Breast epithelium (tissue), 4 donors: ENCODE results near the gene HOXA5. TPM values are rescaled to one million over a fixed set of nuclear protein-coding genes. Genes with fewer than 3 reads are reported as not detected.
A peak's percentile ranks its signal among the peaks of the same experiment; 100 is the strongest.

ENCODE experiments used
- DNase-seq, 2 donors: peaks; one replicate each; pipeline ENCODE4 v3.0.0-alpha.2; 2019; ENCODE audit warnings: low spot score in 2 of 2
- H3K27ac ChIP-seq, 2 donors: fragments of 200-600 bp; sonication (generic) in 1 of 2; one replicate each; pipeline ENCODE4 v1.5.1; 2016 to 2019; ENCODE audit warnings: mild to moderate bottlenecking in 1 of 2
- H3K27me3 ChIP-seq, 2 donors: fragments of 200-600 bp; sonication (generic) in 1 of 2; one replicate each; pipeline versions ENCODE4 v1.5.1 to v1.6.0; 2017 to 2019; ENCODE audit warnings: control low read depth in 1 of 2, mild to moderate bottlenecking in 1 of 2
- H3K36me3 ChIP-seq: fragments of 200-600 bp; one replicate; pipeline ENCODE4 v1.5.1; 2019
- H3K4me1 ChIP-seq, 2 donors: fragments of 200-600 bp; sonication (generic); one replicate each; pipeline ENCODE4 v1.5.1; 2016 to 2019; ENCODE audit warnings: control low read depth in 1 of 2
- H3K4me3 ChIP-seq, 3 donors: fragments of 200-600 bp; sonication (generic); 1 replicate in 2 of 3; 2 replicates in 1 of 3; pipeline ENCODE4 v1.5.1; 2016 to 2019; ENCODE audit warnings: mild to moderate bottlenecking in 3 of 3, moderate library complexity in 2 of 3
- H3K9me3 ChIP-seq, 2 donors: fragments of 200-600 bp; sonication (generic) in 1 of 2; one replicate each; pipeline ENCODE4 v1.5.1; 2016 to 2019; ENCODE audit warnings: control low read depth in 1 of 2
- POLR2A ChIP-seq: fragments of 450-650 bp; IDR thresholded peaks from one replicate; pipeline ENCODE4 v1.6.1; 2016; ENCODE audit warnings: antibody characterized with exemption, mild to moderate bottlenecking, moderate library complexity
- POLR2AphosphoS5 ChIP-seq, 3 donors: sonication (generic); formaldehyde crosslinking; IDR thresholded peaks; one replicate each; pipeline ENCODE4 v1.6.1; 2017; ENCODE audit warnings: antibody characterized with exemption in 3 of 3
- intact Hi-C: fragments of 100-400 bp; cut with DNase I; formaldehyde crosslinking; loops from one replicate; pipeline ENCODE4 v1.15.1; 2023; ENCODE audit warnings: low total_unique reads
- total RNA-seq, 3 donors: library from RNA; depleted of rRNA; stranded (reverse); fragments of >200 nt; gene quantifications; one replicate each; pipeline ENCODE4 v1.1.0, GENCODE V29; 2016
- TF ChIP-seq, protein P1 (sequence below), 3 donors: fragments of 450-650 bp; IDR thresholded peaks; one replicate each; pipeline ENCODE4 v1.5.1; 2016 to 2017; ENCODE audit warnings: antibody characterized with exemption in 3 of 3, mild to moderate bottlenecking in 3 of 3, moderate library complexity in 3 of 3

Gene HOXA5
- total RNA-seq, 3 donors from 2014 or later: 11.5 to 48.7 (median 22.6) TPM

DNA sequence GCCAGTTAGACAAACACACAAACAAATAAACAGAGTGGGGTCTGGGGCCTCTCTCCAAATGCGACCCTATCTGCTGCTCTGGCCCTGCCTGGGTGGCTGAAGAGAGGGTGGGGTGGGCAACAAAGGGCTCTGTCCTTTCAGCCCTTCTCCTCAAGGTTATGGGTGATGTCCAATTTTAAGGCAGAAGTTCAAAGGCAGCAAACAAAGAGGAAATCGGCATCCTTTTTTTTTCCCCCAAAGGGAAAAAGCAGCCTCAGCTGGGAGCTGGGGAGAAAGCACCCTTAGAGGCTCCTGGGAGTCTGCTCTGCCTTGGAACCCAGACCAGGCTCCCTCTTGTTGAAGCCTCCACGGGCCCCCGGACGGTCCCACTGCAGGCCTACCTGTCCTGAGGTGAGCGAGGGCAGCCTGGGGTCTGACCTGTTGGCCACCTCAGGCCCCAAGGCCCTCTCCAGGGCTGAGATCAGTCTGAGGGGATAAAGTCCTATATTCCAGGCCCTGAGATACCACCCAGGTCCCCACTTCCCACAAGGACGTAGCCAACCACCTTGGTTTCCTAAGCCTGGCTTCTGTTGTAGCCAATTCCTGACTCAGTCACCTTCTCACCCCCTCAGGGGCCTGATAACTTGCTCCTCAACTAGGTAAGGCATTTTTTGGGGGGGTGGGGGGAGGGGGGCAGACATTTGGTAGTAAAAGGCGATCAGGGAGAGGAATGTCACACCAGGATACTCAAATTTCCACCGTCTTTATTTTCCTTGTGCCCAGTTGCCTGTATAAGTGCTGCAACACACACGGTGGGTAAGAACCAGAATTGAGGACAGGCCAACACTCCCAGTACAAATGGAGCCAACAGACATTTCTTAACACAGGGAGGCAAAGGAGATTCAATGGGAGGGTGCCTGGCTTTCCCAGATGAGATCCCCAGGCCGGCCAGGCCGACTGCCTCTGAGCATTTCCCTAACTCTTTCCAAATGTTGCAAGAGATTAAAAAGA lies 37.2 kb upstream of the HOXA5 start:
- Histone ChIP-seq H3K36me3 (no peaks in the 10 kb centered on the region), H3K9me3 (no peaks in the 10 kb centered on the region), H3K27ac (no peak overlapping the region), H3K4me3 (no peak overlapping the region), H3K4me1 (peaks cover 0 to 15% of the 10 kb centered on the region in 2 donors), H3K27me3 (peaks cover 16 to 88% of the 10 kb centered on the region in 2 donors)
- no peak for TF ChIP-seq POLR2AphosphoS5 (IDR thresholded peaks at IDR 0.05)
- TF ChIP-seq, protein P1, sequence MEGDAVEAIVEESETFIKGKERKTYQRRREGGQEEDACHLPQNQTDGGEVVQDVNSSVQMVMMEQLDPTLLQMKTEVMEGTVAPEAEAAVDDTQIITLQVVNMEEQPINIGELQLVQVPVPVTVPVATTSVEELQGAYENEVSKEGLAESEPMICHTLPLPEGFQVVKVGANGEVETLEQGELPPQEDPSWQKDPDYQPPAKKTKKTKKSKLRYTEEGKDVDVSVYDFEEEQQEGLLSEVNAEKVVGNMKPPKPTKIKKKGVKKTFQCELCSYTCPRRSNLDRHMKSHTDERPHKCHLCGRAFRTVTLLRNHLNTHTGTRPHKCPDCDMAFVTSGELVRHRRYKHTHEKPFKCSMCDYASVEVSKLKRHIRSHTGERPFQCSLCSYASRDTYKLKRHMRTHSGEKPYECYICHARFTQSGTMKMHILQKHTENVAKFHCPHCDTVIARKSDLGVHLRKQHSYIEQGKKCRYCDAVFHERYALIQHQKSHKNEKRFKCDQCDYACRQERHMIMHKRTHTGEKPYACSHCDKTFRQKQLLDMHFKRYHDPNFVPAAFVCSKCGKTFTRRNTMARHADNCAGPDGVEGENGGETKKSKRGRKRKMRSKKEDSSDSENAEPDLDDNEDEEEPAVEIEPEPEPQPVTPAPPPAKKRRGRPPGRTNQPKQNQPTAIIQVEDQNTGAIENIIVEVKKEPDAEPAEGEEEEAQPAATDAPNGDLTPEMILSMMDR (IDR thresholded peaks at IDR 0.05): no peak
- TF ChIP-seq POLR2A: no peak
- no peak for DNase-seq
- intact Hi-C loops: no loop called here

DNA sequence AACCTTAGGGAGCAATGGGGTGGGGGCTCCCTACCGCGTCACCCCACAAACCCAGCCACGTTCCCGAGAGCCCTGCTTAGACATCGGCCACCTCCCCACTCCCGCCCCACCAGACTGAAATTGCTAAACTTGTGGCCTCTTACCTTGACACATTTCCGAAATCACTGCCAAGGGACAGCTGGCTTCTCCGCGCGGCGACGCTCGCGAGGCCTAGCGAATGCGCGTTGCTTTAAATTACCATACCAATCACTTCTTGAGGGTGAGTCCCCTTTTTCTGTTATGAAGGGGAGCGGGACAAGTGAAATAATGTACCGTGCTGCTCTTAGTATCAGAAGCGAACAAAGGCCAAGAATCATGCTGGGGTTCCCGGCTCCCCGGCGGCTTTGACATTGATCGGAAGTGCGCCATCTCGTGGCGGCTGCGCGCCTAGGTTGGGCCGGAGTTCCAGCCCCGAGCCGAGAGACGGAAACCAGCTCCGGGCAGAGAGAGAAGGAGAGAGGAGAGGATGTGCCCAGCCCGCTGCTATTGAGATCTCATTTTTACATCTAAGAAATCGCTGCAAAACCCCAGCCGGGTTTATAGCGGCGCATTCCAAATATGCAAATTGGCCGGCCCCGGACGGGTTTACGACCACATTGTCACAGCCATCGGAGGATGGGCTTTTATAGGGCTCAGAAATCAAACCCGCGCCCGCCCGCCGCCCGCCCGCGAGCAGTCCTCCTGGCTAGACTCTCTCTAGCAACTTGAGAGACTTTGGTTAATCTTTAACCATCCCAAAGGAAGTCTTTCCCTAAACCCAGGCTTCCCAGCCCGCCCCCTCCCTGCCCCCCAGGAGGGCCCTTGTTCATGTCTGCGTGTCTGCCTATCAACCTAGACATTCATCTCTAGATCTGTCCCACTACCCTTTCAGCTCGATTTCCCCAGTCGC lies 36.3 kb upstream of the HOXA5 start:
- Histone ChIP-seq H3K4me1 (peaks cover 0 to 11% of the 10 kb centered on the region in 2 donors), H3K27ac (no peak overlapping the region), H3K27me3 (peaks cover 16 to 88% of the 10 kb centered on the region in 2 donors), H3K9me3 (no peaks in the 10 kb centered on the region), H3K4me3 (peak overlapping the region in 2 of 3 donors; percentile 25 to 50), H3K36me3 (no peaks in the 10 kb centered on the region)
- TF ChIP-seq POLR2AphosphoS5 (IDR thresholded peaks at IDR 0.05) (peak in 1 of 3 donors; percentile 10), POLR2A (no peak)
- TF ChIP-seq, protein P1 (IDR thresholded peaks at IDR 0.05): peak; percentile 26 to 68 (median 66)
- peak in 1 of 2 donors; percentile 56 for DNase-seq
- intact Hi-C loops: loop anchor here (10.0 kb wide), 1 partner anchor 1325 kb away; no protein-coding TSS in a partner anchor

DNA sequence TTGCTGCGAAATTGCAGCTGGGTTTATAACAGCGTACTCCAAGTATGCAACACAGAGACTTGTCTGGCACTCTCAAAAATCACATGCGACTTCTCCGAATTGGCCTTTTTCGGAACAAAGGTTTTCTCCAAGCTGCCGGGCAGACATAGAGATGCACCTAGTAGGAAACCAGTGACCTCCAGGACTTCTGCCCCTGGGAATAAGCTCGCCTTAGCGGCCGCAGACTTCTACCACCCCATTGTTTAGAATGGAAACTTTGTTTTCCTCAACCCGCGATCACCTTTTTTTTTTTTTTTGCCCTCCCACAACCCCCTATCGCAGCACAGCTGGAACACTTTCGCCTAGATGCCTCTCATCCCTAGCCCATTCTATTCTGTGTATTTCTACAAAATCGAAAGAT lies 35.5 kb upstream of the HOXA5 start:
- H3K27ac ChIP-seq: no peak overlapping the region
- no peaks in the 10 kb centered on the region for H3K9me3 ChIP-seq
- no peak for DNase-seq
- peaks cover 12 to 88% of the 10 kb centered on the region in 2 donors for H3K27me3 ChIP-seq
- intact Hi-C loops: loop anchor here (10.0 kb wide), 1 partner anchor 1324 kb away; no protein-coding TSS in a partner anchor
- TF ChIP-seq POLR2AphosphoS5 (IDR thresholded peaks at IDR 0.05) (no peak), POLR2A (no peak)
- TF ChIP-seq, protein P1 (IDR thresholded peaks at IDR 0.05): no peak
- H3K4me1 ChIP-seq: peaks cover 0 to 4% of the 10 kb centered on the region in 2 donors
- peak overlapping the region in 1 of 3 donors; percentile 25 for H3K4me3 ChIP-seq
- no peaks in the 10 kb centered on the region for H3K36me3 ChIP-seq

DNA sequence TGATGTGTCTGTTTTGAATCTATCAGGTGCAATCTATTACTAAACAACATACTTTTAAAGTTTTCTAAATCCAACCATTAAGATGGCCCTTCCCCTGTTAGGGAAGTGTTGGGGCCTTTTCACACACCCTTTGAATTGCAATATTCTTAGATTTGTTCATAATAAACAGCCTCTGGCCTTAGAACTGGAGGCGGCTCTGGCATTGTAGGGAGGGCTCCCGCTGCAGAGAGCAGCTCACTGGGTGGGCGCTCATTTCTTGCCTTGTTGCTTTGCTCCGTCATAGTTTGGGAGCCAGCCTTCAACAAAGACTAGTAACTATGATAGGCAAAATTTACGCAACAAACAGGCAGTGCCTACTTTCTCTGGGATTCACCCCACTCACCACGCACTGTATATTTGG lies 34.9 kb upstream of the HOXA5 start:
- H3K4me3 ChIP-seq: no peak overlapping the region
- no peak for TF ChIP-seq POLR2A
- TF ChIP-seq, protein P1 (IDR thresholded peaks at IDR 0.05): no peak
- TF ChIP-seq POLR2AphosphoS5 (IDR thresholded peaks at IDR 0.05): no peak
- intact Hi-C loops: loop anchor here (10.0 kb wide), 1 partner anchor 1324 kb away; no protein-coding TSS in a partner anchor
- H3K27me3 ChIP-seq: peaks cover 11 to 88% of the 10 kb centered on the region in 2 donors
- no peak for DNase-seq
- no peaks in the 10 kb centered on the region for H3K9me3 ChIP-seq
- H3K27ac ChIP-seq: no peak overlapping the region
- no peaks in the 10 kb centered on the region for H3K4me1 ChIP-seq
- H3K36me3 ChIP-seq: no peaks in the 10 kb centered on the region
